ENCODE measurements around the gene PRDM16.
A peak's percentile ranks its signal among the peaks of the same experiment; 100 is the strongest.

PRDM16 gene

DNA sequence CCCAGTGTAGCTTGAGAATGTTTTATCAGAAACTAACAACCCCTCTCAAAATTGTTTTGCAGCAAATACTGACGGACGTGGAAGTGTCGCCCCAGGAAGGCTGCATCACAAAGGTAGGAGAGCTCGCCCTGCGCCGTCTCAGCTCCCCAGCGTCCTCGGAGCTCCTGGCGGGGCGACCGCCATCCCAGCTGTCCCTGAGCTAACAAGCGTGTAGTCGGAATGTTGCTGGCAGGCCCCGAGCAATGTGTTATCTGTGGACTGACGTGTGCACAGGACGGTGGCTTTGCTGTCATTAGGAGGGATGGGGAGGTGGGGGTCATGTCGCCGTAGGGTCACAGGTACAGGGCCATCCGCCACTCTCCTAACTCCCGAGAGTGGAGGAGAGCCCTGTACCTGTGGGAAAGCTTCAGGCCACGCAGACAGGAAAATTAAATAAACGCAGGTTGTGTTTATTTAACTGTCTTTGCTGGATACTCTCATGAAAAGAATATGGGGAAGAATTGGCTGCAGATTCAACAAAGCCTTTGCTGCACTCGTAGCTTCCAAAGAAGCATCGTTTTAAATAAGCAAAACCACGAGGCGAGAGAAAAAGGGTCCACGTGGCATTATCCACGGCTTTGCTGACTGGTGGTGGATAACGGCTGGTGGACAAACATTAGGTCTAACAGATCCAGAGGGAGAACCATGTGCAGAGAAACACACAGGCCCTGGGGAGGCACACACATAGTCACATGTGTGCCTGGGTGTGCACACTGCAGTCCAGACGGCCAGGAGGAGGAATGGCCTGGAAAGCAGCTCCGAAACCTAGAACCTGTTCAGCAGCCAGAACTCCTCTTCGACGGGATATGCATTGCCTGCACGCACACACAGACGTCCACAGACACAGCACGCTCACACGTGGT, 175.3 kb downstream of the PRDM16 start:
- no peaks in the 10 kb centered on the region for H3K27me3 ChIP-seq (ENCODE audit: control insufficient read depth, insufficient read depth, low read length)
- H3K9me3 ChIP-seq (ENCODE audit: control insufficient read depth, low read length): no peaks in the 10 kb centered on the region
- H3K4me1 ChIP-seq (ENCODE audit: control insufficient read depth, insufficient read depth, low read length): peaks cover 53% of the 10 kb centered on the region
- H3K36me3 ChIP-seq (ENCODE audit: control insufficient read depth, insufficient read depth, low read length): no peaks in the 10 kb centered on the region
- no peak overlapping the region for H3K9ac ChIP-seq (ENCODE audit: low read length)
- H3K4me3 ChIP-seq (ENCODE audit: low read length): no peak overlapping the region

DNA sequence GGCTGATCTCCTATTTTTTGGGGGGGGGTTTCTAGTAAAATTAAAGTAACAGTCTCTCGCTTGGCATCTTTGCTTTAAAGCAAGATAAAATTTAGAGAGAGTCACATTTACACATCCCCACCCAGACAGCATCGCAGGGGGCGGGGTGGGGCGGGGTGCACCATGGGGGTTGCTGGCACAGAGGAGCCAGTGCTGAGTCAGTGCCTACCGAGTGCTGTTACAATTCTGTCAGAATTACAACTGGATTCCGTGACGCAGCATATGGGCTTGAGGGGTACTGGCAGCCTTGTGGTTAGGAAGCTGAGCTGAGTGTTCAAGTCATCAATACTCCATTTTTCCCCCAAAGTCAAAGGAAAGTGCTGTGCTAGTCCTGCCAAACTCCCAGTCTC, 175.9 kb downstream of the PRDM16 start:
- peaks cover 60% of the 10 kb centered on the region for H3K4me1 ChIP-seq (ENCODE audit: control insufficient read depth, insufficient read depth, low read length)
- H3K36me3 ChIP-seq (ENCODE audit: control insufficient read depth, insufficient read depth, low read length): no peaks in the 10 kb centered on the region
- no peaks in the 10 kb centered on the region for H3K9me3 ChIP-seq (ENCODE audit: control insufficient read depth, low read length)
- H3K9ac ChIP-seq (ENCODE audit: low read length): no peak overlapping the region
- H3K27me3 ChIP-seq (ENCODE audit: control insufficient read depth, insufficient read depth, low read length): no peaks in the 10 kb centered on the region
- no peak overlapping the region for H3K4me3 ChIP-seq (ENCODE audit: low read length)

DNA sequence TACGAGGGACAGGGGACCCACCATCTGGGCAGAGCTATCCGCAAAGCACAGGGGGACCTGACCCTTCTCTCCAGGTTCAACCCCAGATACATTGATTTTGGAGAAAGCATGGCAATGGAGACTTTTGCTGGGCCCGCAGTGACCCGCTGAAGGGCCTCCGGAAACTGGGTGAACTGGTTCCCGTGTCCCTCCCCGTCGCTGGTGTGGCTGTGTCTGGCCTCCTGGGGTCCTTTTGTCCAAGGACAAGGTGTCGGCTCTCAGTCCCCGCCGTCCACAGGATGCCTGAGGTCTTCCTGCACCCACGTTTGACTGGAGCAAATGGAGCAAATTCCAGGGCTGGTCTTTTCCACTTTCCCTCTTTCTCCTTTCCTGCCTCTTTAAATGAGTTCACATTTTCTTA, 176.3 kb downstream of the PRDM16 start:
- no peaks in the 10 kb centered on the region for H3K9me3 ChIP-seq (ENCODE audit: control insufficient read depth, low read length)
- peaks cover 64% of the 10 kb centered on the region for H3K4me1 ChIP-seq (ENCODE audit: control insufficient read depth, insufficient read depth, low read length)
- no peak overlapping the region for H3K4me3 ChIP-seq (ENCODE audit: low read length)
- H3K27me3 ChIP-seq (ENCODE audit: control insufficient read depth, insufficient read depth, low read length): no peaks in the 10 kb centered on the region
- no peak overlapping the region for H3K9ac ChIP-seq (ENCODE audit: low read length)
- H3K36me3 ChIP-seq (ENCODE audit: control insufficient read depth, insufficient read depth, low read length): no peaks in the 10 kb centered on the region

DNA sequence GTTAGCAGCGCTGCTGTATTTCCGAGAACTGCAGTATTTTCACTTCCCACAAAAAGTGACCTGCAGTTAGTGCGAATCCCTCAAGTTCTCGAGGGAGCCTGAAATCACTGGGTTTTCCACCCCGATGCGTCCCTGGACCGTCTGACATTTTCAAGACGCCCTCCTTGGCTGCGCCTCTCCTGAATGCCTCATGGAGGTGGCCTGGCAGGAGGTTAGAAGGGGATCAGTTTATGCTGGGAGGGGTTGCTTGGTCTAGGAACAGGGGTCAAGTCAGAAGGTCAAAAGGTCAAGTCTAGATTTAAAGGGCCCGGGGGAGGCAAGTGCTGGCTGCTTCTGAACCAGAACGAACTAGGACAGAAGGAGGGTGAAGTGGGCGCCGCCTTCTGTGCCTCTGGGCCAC, 176.8 kb downstream of the PRDM16 start:
- H3K36me3 ChIP-seq (ENCODE audit: control insufficient read depth, insufficient read depth, low read length): no peaks in the 10 kb centered on the region
- peaks cover 68% of the 10 kb centered on the region for H3K4me1 ChIP-seq (ENCODE audit: control insufficient read depth, insufficient read depth, low read length)
- no peak overlapping the region for H3K9ac ChIP-seq (ENCODE audit: low read length)
- no peaks in the 10 kb centered on the region for H3K27me3 ChIP-seq (ENCODE audit: control insufficient read depth, insufficient read depth, low read length)
- no peaks in the 10 kb centered on the region for H3K9me3 ChIP-seq (ENCODE audit: control insufficient read depth, low read length)
- no peak overlapping the region for H3K4me3 ChIP-seq (ENCODE audit: low read length)

DNA sequence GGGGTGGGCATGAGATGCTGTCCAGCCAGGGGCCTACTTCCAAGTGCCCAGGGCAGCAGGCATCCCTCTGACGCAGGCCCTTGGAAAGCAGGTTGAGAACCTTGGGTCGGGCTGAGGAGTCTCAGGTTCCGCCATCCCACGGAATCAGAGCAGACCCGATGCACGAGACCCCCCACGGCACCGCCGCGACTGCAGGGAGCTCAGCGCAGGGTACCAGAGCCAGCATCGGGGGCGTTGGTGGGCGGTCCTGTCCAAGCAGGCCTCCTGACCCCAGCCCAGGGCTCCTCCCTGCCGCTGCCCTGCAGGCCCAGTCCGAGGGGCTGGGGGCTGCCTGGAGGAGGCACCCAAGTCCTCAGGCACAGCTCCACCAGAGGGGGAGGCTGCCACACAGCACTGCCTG, 177.2 kb downstream of the PRDM16 start:
- Histone ChIP-seq H3K9ac (ENCODE audit: low read length) (no peak overlapping the region), H3K4me1 (ENCODE audit: control insufficient read depth, insufficient read depth, low read length) (peaks cover 73% of the 10 kb centered on the region), H3K27me3 (ENCODE audit: control insufficient read depth, insufficient read depth, low read length) (no peaks in the 10 kb centered on the region), H3K4me3 (ENCODE audit: low read length) (no peak overlapping the region), H3K9me3 (ENCODE audit: control insufficient read depth, low read length) (no peaks in the 10 kb centered on the region), H3K36me3 (ENCODE audit: control insufficient read depth, insufficient read depth, low read length) (no peaks in the 10 kb centered on the region)

DNA sequence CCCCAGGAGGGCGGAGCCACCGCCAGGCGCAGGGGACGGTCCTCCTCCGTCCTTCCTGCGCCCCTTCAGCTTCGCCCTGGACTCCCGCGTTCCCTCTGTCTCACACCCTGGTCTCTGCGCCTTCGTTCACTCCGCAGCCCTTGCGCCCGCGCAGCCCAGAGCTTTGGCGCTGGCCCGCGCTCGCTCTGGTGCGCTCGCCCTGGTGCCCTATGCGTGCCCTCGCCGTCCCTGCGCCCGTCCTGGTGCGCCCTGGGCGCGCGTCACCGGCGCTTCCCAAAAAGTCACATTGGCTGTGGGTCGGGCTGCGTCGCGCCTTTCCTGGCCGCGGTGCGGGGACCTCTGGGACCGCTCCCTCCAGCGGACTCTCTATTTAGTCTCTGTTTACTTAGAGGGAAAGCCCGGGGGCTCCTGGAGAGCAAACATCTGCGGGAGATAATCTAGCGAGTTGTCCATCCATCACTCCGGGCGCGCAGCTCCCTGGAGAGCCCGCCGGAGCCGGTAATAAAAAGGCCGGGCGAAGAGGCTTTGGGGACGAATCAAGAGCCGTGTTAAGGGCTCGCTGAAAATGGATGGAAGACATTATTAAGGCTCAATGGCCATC, 178.6 kb downstream of the PRDM16 start:
- no peaks in the 10 kb centered on the region for H3K27me3 ChIP-seq (ENCODE audit: control insufficient read depth, insufficient read depth, low read length)
- H3K4me1 ChIP-seq (ENCODE audit: control insufficient read depth, insufficient read depth, low read length): peaks cover 86% of the 10 kb centered on the region
- H3K36me3 ChIP-seq (ENCODE audit: control insufficient read depth, insufficient read depth, low read length): no peaks in the 10 kb centered on the region
- no peak overlapping the region for H3K4me3 ChIP-seq (ENCODE audit: low read length)
- no peak overlapping the region for H3K9ac ChIP-seq (ENCODE audit: low read length)
- H3K9me3 ChIP-seq (ENCODE audit: control insufficient read depth, low read length): no peaks in the 10 kb centered on the region

DNA sequence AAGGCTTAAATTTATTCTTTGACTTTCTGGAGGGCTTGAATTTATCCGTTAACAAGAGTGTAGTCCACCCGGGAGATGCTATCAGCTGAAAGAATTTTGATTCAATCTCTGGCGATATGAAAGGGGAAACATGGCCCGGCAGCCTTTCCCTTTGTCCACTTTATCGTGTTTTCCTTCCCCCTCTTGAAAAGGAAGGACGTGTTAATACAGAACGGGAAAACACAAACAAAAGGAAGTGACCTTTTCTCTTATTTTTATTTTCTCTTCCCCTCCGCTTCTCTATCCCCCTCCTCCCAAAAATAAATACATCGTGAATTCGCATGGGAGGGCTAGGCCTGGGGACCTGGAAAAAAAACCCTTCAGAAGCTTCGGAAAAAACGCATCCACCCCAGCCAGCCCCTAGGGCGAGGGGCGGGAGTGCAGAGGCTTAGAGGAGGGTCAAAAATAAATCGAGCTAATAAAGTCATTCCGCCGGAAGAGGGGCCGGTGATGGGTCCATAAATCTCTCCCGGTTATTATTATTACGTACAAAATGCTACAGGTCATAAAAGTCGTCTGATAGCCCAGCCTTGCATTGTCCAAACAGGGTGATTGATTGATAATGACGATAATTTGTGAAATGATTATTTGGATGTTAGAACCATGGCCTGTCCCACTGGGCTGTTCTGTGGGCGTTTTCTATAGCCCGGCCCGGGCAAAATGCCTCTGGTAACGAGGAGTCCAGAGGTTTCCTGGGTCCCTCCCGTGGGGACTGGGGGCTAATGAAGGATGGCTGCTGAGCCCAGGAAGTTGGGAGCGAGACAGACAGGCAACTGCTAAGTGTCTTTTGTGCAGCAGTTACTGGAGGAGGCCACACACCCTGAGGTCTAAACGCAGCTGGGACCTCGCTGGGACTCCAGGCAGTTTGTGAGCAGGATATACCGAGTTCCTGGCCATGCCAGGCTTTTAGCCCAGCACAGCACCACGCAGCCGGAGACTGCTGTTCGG, 179.4 kb downstream of the PRDM16 start:
- Histone ChIP-seq H3K4me3 (ENCODE audit: low read length) (no peak overlapping the region), H3K9ac (ENCODE audit: low read length) (peak overlapping the region; percentile 19), H3K4me1 (ENCODE audit: control insufficient read depth, insufficient read depth, low read length) (peaks cover 88% of the 10 kb centered on the region), H3K9me3 (ENCODE audit: control insufficient read depth, low read length) (no peaks in the 10 kb centered on the region), H3K36me3 (ENCODE audit: control insufficient read depth, insufficient read depth, low read length) (no peaks in the 10 kb centered on the region), H3K27me3 (ENCODE audit: control insufficient read depth, insufficient read depth, low read length) (no peaks in the 10 kb centered on the region)

DNA sequence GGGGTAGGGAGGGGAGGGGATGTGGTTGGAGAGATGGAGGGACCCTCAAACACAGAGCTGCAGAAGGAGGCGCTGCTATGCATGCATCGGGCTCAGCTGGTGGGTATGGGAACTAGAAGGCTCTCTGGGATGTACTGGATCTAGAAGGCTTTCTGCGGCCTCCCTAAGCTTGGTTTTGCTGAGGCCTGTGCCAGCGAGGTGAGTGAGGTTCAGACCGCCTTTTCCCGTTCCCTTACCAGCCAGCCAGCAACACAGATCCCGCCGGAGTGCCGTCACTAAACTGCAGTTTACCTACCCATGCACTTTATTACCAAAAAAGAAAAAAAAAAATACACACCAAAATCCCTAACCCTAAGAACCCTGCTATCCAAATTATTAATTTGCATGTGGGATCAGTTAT, 180.2 kb downstream of the PRDM16 start:
- peaks cover 83% of the 10 kb centered on the region for H3K4me1 ChIP-seq (ENCODE audit: control insufficient read depth, insufficient read depth, low read length)
- H3K4me3 ChIP-seq (ENCODE audit: low read length): no peak overlapping the region
- no peaks in the 10 kb centered on the region for H3K27me3 ChIP-seq (ENCODE audit: control insufficient read depth, insufficient read depth, low read length)
- no peaks in the 10 kb centered on the region for H3K9me3 ChIP-seq (ENCODE audit: control insufficient read depth, low read length)
- H3K36me3 ChIP-seq (ENCODE audit: control insufficient read depth, insufficient read depth, low read length): no peaks in the 10 kb centered on the region
- H3K9ac ChIP-seq (ENCODE audit: low read length): peak overlapping the region; percentile 19

DNA sequence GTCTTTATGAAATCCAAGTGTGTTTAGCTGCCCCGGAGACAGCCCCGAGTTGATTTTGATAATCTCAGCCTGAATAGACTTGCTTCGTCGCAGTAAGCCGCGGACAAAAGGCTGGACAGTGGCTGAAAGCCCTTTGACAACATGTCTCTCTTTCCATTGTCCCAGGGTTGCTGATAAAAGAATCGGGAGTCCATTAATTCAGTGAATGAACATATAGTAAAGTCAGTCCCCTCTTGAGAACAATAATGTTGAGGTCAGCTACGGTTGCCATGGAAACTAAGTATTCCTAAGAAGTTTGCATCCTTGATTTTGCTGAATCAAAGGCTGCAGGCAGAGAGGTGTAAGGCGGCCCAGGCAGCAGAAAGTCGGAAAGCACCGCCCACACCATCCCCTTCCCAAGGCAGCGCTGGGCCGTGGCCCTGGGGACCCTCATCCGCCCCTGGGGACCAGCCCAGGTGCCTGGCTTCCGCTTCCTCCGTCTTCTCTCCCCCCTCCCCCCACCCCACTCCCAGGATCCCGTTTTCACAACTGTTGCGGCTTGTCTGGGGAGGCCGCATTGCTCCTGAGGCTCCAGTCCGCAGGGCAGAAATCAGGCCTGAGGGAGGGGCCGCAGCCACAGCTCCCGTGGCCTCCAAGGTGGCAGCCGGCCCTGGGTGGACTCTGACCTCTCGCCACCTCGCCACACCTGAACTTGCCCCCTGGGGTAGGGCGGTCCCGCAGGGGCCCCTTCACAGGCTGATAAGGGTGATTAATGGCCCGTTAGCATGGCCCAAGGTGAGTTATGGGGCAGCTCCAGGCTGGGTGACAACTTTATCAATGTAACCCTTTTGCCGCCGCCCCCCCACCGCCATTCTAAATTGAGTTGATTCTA, 180.9 kb downstream of the PRDM16 start:
- H3K9me3 ChIP-seq (ENCODE audit: control insufficient read depth, low read length): no peaks in the 10 kb centered on the region
- H3K9ac ChIP-seq (ENCODE audit: low read length): no peak overlapping the region
- no peaks in the 10 kb centered on the region for H3K36me3 ChIP-seq (ENCODE audit: control insufficient read depth, insufficient read depth, low read length)
- no peaks in the 10 kb centered on the region for H3K27me3 ChIP-seq (ENCODE audit: control insufficient read depth, insufficient read depth, low read length)
- peaks cover 78% of the 10 kb centered on the region for H3K4me1 ChIP-seq (ENCODE audit: control insufficient read depth, insufficient read depth, low read length)
- H3K4me3 ChIP-seq (ENCODE audit: low read length): no peak overlapping the region

DNA sequence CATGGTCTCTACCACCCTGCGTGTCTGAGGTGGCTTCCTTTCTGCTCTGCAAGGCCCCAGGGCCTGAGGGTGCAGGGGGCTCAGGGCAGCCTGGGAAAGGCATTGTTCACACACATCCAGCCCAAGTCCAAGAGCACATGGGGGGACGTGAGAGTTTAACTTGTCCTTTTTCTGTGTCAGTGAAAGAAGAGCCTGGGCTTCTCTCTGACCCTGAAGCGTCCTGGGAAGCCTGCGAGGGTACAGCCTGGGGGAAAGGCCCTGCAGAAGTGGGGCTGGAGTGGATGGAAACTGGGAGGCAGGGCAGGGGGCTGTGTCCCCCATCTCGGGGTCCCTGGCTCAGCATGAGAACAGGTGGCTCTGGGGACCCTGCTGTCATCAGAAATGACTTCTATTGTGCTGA, 181.6 kb downstream of the PRDM16 start:
- no peaks in the 10 kb centered on the region for H3K36me3 ChIP-seq (ENCODE audit: control insufficient read depth, insufficient read depth, low read length)
- no peaks in the 10 kb centered on the region for H3K9me3 ChIP-seq (ENCODE audit: control insufficient read depth, low read length)
- H3K9ac ChIP-seq (ENCODE audit: low read length): peak overlapping the region; percentile 57
- H3K27me3 ChIP-seq (ENCODE audit: control insufficient read depth, insufficient read depth, low read length): no peaks in the 10 kb centered on the region
- peaks cover 71% of the 10 kb centered on the region for H3K4me1 ChIP-seq (ENCODE audit: control insufficient read depth, insufficient read depth, low read length)
- H3K4me3 ChIP-seq (ENCODE audit: low read length): no peak overlapping the region

DNA sequence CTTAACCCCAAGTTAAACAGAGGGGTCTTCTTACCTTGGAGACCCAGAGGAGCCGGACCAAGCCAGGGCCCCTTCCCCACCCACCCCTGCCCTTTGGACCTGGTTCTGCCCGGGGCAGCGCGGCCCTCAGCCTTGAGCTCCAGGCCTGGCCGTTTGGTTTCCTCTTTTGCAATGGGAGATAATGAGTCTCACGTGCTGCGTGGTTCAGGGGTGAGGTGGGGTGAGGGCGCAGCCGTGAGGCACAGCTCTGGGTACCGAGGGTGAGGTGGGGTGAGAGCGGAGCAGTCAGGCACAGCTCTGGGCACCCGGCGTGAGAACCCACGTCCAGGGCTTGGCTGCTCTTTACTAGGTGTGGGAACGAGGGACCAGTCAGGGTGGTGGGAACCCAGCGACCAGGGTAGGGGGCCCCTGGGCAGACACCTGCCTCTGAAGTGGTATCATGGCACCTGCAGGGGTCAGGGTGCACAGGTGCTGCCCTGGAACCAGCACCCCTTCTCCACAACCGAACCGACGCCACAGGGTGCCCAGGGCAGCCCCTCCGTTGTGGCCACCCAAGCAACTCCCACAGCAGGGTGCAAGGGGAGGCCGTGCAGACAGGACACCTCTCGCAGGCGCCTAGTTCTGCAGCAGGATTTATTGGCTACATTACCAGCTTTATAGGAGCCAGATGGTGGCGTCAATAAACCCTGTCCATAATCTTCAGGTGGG, 182.2 kb downstream of the PRDM16 start:
- no peak overlapping the region for H3K4me3 ChIP-seq (ENCODE audit: low read length)
- no peaks in the 10 kb centered on the region for H3K9me3 ChIP-seq (ENCODE audit: control insufficient read depth, low read length)
- H3K9ac ChIP-seq (ENCODE audit: low read length): peak overlapping the region; percentile 57
- peaks cover 68% of the 10 kb centered on the region for H3K4me1 ChIP-seq (ENCODE audit: control insufficient read depth, insufficient read depth, low read length)
- H3K36me3 ChIP-seq (ENCODE audit: control insufficient read depth, insufficient read depth, low read length): no peaks in the 10 kb centered on the region
- no peaks in the 10 kb centered on the region for H3K27me3 ChIP-seq (ENCODE audit: control insufficient read depth, insufficient read depth, low read length)
